Measurements from ENCODE around the gene GLS2. TPM values are rescaled to one million over a fixed set of nuclear protein-coding genes. Genes with fewer than 3 reads are reported as not detected.
"Not testable (repeated sequence)": the region's sequence is repeated elsewhere in the genome, so short reads cannot be mapped to it uniquely, and the experiment has no call there.

Gene GLS2
- total RNA-seq, 4 donors from 2014 or later, result 0.53 to 1.9 TPM; not detected in 2

DNA sequence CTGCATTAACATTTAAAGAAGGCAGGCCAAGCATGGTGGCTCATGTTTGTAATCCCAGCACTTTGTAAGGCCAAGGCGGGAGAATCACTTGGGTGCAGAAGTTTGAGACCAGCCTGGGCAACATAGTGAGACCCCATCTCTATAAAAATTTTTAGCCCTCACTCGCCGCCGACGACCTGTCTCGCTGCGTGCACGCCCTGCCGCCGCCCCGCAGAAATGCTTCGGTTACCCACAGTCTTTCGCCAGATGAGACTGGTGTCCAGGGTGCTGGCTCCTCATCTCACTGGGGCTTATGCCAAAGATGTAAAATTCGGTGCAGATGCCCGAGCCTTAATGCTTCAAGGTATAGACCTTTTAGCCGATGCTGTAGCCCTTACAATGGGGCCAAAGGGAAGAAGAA lies 22.8 kb upstream of the GLS2 start:
- Histone ChIP-seq H3K27ac (no peak overlapping the region), H3K9me3 (no peaks in the 10 kb centered on the region), H3K4me3 (no peak overlapping the region), H3K36me3 (no peaks in the 10 kb centered on the region), H3K4me1 (no peaks in the 10 kb centered on the region), H3K27me3 (no peaks in the 10 kb centered on the region)
- DNase-seq (no peak), ATAC-seq (no peak)
- no peak for TF ChIP-seq POLR2A (IDR thresholded peaks at IDR 0.05)
- TF ChIP-seq, protein P1, sequence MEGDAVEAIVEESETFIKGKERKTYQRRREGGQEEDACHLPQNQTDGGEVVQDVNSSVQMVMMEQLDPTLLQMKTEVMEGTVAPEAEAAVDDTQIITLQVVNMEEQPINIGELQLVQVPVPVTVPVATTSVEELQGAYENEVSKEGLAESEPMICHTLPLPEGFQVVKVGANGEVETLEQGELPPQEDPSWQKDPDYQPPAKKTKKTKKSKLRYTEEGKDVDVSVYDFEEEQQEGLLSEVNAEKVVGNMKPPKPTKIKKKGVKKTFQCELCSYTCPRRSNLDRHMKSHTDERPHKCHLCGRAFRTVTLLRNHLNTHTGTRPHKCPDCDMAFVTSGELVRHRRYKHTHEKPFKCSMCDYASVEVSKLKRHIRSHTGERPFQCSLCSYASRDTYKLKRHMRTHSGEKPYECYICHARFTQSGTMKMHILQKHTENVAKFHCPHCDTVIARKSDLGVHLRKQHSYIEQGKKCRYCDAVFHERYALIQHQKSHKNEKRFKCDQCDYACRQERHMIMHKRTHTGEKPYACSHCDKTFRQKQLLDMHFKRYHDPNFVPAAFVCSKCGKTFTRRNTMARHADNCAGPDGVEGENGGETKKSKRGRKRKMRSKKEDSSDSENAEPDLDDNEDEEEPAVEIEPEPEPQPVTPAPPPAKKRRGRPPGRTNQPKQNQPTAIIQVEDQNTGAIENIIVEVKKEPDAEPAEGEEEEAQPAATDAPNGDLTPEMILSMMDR (IDR thresholded peaks at IDR 0.05 in 4 of 5, conservative IDR thresholded peaks at IDR 0.05 in 1 of 5), result no peak
- intact Hi-C loops (cut with DNase I; ENCODE audit: low total_unique reads) (loop anchor here (5.0 kb wide), 2 partner anchors 82 to 127 kb away; no protein-coding TSS in a partner anchor), in situ Hi-C loops (cut with MboI; ENCODE audit: low sequenced_read_pairs in 4 of 4) (loop anchor here in 2 of 4 donors (10.0 kb wide), 1 partner anchor 54 kb away; no protein-coding TSS in a partner anchor)

DNA sequence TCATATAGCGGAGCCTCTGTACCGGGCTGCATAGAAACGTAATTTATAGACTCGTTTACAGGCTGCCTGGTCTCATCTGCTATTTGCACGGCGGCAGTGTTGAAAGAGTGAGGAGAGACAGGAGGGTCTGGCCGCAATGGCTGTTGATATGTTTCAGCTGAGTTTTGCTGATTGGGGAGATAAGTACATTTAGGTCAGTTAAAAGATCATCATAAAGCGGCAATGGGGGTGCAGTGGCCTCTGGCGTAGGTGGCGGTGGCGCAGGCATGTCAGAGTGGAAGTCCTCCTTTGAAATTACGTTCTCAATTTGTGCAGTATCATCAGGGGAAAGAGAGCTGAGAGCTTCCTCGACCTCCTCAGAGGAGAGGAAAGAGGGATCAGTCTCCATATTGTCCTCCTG lies 11.9 kb upstream of the GLS2 start:
- intact Hi-C loops (cut with DNase I; ENCODE audit: low total_unique reads); H3K27me3 ChIP-seq; H3K9me3 ChIP-seq; H3K4me3 ChIP-seq; H3K36me3 ChIP-seq; ATAC-seq; H3K27ac ChIP-seq; in situ Hi-C loops (cut with MboI; ENCODE audit: low sequenced_read_pairs in 4 of 4); H3K4me1 ChIP-seq; DNase-seq: not testable (repeated sequence)

DNA sequence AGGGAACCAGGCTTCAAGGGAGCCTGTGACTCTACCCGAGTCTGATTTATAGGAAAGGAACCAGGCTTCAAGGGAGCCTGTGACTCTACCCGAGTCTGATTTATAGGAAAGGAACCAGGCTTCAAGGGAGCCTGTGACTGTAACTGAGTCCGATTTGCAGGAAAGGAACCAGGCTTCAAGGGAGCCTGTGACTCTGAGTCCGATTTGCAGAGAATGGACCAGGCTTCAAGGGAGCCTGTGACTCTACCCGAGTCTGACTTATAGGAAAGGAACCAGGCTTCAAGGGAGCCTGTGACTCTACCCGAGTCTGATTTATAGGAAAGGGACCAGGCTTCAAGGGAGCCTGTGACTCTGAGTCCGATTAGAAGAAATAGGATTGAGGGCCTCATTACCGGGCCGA lies 11.5 kb upstream of the GLS2 start:
- H3K4me3 ChIP-seq; H3K27ac ChIP-seq; intact Hi-C loops (cut with DNase I; ENCODE audit: low total_unique reads); H3K27me3 ChIP-seq; H3K9me3 ChIP-seq; ATAC-seq; in situ Hi-C loops (cut with MboI; ENCODE audit: low sequenced_read_pairs in 4 of 4); H3K36me3 ChIP-seq; DNase-seq; H3K4me1 ChIP-seq: not testable (repeated sequence)

DNA sequence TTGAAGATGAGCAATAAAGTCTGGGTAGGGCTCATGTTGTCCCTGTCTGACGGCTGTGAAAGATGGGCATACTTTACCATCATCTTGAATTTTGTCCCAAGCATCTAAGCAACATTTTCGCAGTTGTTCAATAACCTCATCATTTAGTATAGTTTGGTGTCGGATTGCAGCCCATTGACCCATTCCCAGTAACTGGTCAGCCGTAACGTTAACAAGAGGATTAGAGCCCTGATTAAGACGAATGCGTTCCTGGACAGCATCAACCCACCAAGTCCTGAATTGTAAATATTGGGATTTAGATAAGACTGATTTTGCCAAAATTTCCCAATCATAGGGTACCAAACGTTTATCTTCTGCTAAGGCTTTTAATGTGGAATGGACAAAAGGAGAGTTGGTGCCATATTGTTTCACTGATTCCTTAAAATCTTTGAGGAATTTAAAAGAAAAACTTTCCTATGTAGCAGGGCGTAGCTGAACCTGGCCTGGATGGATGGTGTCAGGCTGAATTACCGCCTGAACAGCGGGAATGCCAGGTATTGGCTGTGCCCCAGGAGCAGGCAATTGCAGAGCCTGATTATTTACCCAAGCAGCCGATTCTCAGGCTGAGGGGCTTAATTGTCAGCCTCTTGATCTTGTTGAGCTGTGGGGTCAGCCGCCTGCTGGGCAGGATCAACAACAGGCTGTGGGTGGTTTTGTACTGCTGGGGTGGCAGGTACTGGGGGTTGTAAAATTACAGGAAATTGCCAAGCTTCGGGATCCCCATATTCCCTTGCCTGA lies 10.4 kb upstream of the GLS2 start:
- H3K27ac ChIP-seq; in situ Hi-C loops (cut with MboI; ENCODE audit: low sequenced_read_pairs in 4 of 4); DNase-seq; intact Hi-C loops (cut with DNase I; ENCODE audit: low total_unique reads); H3K4me3 ChIP-seq; H3K36me3 ChIP-seq; H3K4me1 ChIP-seq; H3K27me3 ChIP-seq; H3K9me3 ChIP-seq; ATAC-seq: not testable (repeated sequence)

DNA sequence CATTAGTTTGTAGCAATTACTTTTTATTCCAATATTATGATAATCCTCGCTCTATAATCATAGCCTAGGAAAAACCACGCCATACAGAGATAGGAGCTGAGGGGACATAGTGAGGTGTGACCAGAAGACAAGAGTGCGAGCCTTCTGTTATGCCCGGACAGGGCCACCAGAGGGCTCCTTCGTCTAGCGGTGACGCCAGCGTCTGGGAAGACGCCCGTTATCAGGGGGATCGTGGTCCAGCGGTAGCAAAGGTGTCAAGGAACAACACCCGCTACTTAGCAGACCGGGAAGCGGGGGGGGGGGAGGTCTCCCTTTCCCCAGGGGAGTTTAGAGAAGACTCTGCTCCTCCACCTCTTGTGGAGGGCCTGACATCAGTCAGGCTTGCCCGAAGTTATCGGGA lies 8.7 kb upstream of the GLS2 start:
- TF ChIP-seq, protein P1 (IDR thresholded peaks at IDR 0.05 in 4 of 5, conservative IDR thresholded peaks at IDR 0.05 in 1 of 5), result peak in 2 of 5 experiments; percentile 31 to 43
- H3K36me3 ChIP-seq; H3K9me3 ChIP-seq; H3K27me3 ChIP-seq; intact Hi-C loops (cut with DNase I; ENCODE audit: low total_unique reads); H3K4me1 ChIP-seq; H3K27ac ChIP-seq; ATAC-seq; H3K4me3 ChIP-seq; in situ Hi-C loops (cut with MboI; ENCODE audit: low sequenced_read_pairs in 4 of 4): not testable (repeated sequence)
- DNase-seq, result peak in 1 of 2 donors; percentile 50

DNA sequence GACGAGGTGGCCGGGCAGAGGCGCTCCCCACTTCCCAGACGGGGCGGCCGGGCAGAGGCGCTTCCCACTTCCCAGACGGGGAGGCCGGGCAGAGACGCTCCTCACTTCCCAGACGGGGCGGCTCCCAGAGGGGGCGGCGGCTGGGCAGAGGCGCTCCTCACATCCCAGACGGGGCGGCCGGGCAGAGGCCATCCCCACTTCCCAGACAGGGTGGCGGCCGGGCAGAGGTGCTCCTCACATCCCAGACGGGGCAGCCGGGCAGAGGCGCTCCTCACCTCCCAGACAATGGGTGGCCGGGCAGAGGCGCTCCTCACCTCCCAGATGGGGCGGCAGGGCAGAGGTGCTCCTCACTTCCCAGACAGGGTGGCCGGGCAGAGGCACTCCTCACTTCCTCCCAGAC lies 6.5 kb upstream of the GLS2 start:
- H3K4me3 ChIP-seq; H3K27ac ChIP-seq; in situ Hi-C loops (cut with MboI; ENCODE audit: low sequenced_read_pairs in 4 of 4); H3K36me3 ChIP-seq; ATAC-seq; DNase-seq; H3K4me1 ChIP-seq; intact Hi-C loops (cut with DNase I; ENCODE audit: low total_unique reads); H3K9me3 ChIP-seq: not testable (repeated sequence)
- peaks cover 15 to 27% (median 22%) of the 10 kb centered on the region in 3 donors for H3K27me3 ChIP-seq

DNA sequence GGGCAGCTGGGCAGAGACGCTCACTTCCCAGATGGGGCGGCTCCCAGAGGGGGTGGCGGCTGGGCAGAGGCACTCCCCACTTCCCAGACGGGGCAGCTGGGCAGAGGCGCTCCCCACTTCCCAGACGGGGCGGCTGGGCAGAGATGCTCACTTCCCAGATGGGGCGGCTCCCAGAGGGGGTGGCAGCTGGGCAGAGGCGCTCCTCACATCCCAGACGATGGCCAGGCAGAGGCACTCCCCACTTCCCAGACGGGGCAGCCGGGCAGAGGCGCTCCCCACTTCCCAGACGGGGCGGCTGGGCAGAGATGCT lies 6.1 kb upstream of the GLS2 start:
- in situ Hi-C loops (cut with MboI; ENCODE audit: low sequenced_read_pairs in 4 of 4); H3K9me3 ChIP-seq; intact Hi-C loops (cut with DNase I; ENCODE audit: low total_unique reads); DNase-seq; H3K27ac ChIP-seq; H3K4me1 ChIP-seq; H3K4me3 ChIP-seq; H3K36me3 ChIP-seq; ATAC-seq: not testable (repeated sequence)
- peaks cover 16 to 31% (median 25%) of the 10 kb centered on the region in 3 donors for H3K27me3 ChIP-seq

DNA sequence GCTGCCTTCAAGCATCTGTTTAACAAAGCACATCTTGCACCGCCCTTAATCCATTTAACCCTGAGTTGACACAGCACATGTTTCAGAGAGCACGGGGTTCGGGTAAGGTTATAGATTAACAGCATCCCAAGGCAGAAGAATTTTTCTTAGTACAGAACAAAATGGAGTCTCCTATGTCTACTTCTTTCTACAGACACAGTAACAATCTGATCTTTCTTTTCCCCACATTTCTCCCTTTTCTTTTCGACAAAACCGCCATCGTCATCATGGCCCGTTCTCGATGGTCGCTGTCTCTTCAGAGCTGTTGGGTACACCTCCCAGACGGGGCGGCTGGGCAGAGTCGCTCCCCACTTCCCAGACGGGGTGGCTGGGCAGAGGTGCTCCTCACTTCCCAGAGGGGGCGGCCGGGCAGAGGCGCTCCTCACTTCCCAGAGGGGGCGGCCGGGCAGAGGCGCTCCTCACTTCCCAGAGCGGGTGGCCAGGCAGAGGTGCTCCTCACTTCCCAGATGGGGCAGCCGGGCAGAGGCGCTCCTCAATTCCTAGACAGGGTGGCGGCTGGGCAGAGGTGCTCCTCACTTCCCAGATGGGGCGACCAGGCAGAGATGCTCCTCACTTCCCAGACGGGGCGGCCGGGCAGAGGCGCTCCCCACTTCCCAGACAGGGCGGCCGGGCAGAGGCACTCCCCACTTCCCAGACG lies 5.6 kb upstream of the GLS2 start:
- H3K4me1 ChIP-seq; H3K27ac ChIP-seq; intact Hi-C loops (cut with DNase I; ENCODE audit: low total_unique reads); H3K9me3 ChIP-seq; H3K4me3 ChIP-seq; DNase-seq; ATAC-seq; in situ Hi-C loops (cut with MboI; ENCODE audit: low sequenced_read_pairs in 4 of 4); H3K36me3 ChIP-seq: not testable (repeated sequence)
- H3K27me3 ChIP-seq, result peaks cover 16 to 36% (median 28%) of the 10 kb centered on the region in 3 donors

All from gastrocnemius medialis (tissue), 4 donors.